Left kidney (tissue), 2 donors: ENCODE results near the gene PLD2. TPM values are rescaled to one million over a fixed set of nuclear protein-coding genes. Genes with fewer than 3 reads are reported as not detected.

ENCODE experiments used
- DNase-seq: peaks from one replicate; pipeline ENCODE4 v3.0.0-alpha.2; 2013
- polyA plus RNA-seq: library from polyadenylated mRNA; unstranded; fragments of 120-200 nt; gene quantifications from one replicate; pipeline ENCODE4 v1.2.1, GENCODE V29; 2013; ENCODE audit not compliant: insufficient read length

The PLD2 gene
- polyA plus RNA-seq, 1 donor = 44.5 TPM

DNA sequence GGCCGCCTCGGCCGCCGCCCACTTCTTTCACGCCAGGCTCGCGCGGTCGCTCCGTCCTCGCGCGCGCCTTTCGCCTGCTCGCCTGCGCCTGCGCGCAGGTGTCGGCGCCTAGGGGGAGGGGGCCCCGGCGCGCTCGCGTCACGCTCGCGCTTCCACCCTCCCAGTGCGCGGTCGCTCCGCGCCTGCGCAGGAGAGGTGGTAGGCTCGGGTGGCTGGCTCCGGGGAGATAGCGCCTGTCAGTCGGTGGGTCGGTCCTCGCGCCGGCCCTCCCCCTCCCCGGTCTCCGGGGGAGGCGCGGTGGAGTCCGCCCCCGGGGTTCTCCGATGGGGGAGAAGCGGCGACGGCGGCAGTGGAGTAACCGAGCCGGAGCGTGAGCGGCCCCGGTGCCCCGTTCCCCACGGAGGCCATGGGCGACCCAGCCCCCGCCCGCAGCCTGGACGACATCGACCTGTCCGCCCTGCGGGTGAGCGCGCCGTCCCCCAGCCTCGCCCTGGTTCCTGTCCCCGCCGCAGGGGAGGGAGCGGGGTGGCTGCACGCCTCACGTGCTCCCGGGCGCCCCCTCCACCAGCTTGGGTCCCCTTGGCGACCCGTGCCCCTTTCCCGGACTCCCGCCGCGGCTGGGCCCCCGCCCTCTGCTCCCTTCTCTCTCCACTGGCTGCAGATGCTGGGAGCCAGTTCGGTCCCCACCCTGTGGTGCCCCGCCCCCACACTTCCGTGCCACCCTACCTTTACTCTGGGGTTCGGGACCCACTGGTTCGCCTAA lies 26.4 kb downstream of the PLD2 start, which contains the start of gene MINK1:
MINK1 (plus strand) TSS at position 163 of the 763 bp plus-strand sequence; CDS start at position 407, 244 bp downstream.
- DNase-seq = peak; percentile 93

DNA sequence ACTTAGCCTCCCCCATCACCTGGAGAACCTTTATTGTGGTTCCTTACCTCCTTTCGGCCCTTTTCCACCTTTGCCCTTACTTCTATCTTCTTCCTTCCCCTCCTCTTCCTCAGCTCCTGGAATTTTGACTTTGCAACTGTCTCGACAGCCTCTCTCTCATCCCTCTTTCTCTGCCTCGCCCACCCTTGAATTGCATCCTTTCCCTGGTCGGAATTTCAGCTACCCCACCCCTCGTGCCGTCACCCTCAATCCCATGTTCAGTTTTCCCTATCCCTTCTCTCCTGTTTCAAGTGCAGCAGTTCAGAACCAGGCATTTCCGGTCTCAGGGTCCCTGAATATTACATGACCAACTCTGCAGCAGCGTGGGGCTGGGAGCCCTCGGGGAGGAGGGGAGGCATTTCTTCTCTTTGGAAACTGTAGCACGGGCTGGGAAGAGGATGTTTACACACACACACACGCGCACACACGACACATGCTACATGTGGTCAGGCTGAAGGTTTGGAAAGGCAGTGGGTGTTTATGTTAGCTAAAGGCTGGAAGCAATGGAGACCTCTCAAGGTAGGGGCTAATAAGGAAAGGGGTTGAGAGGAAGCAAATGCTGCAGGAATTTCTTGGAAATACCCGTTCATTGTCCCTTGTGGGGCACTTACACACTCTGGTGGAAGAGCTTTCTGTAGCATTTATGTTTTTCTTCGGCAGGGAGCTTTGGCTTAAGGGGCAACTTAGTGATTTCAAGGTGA lies 27.2 kb downstream of the PLD2 start:
- DNase-seq = peak; percentile 69

DNA sequence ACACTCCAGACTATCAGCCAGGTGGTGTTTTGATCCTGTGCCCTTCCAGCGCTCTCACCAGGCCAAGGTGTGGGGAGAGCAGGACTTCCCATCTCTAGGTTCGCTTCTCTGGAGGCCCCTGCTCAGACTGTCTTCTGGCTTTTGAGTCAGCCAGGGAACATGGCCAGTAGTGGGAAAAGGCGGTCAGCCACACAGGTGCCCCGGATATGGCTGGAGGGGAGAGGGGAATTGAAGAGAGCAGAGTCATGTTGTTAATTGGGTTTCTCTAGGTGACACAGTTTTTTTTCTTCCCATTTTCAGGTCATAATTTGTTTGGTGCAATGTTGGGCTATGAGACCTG lies 27.7 kb downstream of the PLD2 start:
- DNase-seq = no peak

DNA sequence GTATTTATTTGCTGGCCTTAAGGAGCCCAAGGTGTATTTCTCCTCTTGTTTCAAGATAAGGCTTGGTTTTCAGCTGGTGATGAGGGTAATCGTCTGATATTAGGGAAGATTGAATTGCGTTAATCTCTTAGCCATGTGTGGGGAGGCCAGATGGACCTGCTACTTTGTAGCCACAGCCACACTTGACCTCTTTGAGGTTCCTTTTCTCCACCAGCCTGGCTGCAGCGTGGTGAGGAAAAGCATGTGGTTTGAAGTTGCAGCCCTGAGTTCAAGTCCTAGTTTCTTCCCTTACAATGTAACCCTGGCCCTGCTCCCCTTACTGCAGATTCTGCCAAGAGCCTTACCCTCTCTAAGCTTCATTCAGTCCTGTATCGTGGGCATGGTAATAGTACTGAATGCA lies 29.3 kb downstream of the PLD2 start:
- DNase-seq = no peak

DNA sequence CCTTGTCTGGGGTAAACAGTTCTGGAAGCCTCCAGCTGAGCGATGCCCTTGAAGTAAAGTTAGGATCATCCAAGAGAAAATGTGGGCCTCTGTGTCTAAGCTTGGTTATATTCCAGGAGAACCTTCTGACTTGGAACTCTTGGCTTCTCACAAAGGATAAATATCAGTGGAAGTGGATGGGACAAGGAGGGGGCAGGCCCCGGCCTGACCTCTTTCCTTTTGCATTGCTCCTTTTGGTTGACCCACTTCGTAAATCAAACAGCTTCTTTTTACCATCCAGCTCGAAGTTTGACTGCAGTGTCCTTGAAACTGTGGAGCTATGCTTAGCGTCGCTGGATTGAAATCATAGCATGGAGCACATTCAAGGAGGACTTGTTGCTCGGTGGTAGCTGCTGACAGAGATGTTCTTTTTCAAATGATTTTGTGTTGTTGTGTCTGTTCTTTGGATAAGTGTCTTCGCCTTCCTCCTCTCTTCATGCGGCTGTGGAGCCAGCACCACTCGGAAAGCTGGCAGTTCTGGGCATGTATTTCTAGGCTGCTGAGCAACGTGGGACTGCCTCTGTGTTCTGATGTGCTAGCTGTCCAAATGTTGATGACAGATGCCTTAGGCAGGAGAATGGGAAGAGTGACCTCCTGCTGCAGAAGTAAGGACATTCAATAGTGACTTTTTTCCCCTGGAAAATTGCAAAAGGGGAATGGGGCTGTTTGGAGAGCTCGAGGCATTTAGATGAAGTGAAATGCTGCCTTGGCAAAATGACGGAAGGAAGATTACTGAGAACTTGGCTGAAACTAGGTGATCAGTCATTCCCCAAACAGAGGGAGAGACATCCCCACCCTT lies 30.7 kb downstream of the PLD2 start:
- no peak for DNase-seq

DNA sequence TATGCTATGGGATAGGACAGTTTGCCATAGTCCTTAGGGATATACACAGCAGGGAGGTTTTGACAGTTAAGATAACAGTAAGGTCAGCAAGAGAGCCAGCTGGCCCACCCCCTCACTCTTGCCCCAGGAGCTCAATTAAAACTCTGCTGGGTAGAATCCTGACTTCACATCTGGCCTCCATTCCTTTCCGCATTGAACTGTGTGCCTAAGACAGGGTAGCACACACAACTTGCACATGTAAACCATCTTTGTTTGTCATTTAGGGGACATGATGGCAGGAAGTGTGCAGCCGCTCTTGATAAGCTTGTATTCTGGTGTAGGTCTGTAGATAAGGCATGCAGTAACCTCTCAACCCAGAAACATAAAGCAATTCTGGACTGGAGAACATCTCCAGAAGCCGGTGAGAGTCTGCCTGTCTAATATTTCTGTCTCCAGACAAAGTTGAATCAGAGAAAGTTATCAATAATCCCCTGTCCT lies 31.4 kb downstream of the PLD2 start:
- DNase-seq = no peak

DNA sequence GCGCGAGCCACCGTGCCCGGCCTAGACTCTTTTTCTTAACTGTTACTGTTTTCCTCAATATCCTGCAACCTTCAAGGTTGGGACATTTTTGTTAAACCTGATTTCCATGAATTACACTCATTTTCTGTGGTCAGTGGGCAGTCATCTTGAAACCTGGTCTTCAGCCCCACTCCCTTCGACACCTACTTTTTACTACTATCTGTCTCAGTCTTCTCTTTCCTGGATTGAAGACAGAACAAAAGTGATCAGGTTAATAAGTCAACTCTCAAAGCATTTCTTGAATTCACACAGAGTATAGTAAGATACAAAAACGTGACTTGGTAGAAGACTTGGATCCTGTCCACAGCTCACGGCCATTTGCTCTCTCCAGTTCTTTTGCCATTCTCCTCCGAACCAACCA lies 32.3 kb downstream of the PLD2 start:
- DNase-seq = no peak

DNA sequence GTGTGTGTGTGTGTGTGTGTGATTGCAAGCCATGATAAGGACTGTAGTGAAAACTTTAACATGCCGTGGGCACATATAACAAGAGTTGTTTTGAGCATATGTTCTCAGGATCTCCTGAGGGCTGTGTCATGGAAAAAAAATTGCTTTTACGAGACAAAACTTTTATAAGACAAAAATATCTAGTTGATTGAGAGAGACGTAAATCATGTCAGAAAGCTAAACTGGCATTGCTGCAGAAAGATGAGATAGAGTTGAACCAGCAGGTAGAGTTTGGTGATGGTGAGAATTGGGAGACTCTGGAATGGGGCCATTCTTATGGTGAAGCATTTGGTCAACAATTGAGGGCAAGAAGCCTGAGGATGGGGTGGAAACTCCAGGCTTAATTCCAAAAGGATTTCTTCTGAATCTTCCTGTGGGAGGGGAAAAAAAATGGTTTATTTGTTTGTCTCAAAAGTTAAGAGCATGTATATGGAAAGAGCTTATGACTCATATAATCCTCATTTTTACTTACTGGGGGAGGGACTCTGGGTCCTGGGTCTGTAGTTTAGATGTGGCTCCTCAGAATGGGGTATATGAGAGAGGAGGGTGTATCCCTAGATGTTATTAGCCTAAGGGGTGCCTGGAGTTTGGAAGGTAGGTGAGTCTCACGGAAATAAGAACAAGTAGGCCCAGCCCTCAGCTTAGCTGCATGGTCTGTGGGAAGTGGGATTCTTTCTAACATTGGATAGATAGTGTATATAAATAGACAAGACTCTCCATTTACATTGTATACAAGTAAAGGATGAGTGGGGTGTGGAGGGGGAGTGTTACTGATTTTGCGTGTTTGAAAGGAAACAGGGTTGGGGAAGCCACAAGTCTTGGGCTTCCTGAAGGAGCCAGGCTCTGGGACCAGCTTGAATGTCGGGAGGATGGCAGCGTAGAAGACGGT lies 33.3 kb downstream of the PLD2 start:
- DNase-seq = no peak

DNA sequence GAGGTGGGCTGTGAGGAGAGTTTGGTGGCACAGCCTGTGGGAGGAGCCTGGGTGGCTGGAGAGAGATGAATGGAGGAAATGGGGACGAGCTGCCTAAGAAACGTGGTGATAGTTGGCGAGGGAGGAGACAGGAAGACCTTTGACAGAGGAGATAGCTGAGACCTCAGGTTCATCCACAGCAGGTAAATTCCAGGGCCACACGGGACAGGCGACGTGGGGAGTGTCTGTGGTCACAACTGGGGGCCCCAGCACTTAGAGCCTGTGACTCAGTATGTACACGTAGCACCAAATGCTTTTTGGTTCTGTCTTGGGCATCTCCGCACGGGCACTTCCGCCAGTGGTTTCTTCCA lies 33.9 kb downstream of the PLD2 start:
- DNase-seq = no peak

DNA sequence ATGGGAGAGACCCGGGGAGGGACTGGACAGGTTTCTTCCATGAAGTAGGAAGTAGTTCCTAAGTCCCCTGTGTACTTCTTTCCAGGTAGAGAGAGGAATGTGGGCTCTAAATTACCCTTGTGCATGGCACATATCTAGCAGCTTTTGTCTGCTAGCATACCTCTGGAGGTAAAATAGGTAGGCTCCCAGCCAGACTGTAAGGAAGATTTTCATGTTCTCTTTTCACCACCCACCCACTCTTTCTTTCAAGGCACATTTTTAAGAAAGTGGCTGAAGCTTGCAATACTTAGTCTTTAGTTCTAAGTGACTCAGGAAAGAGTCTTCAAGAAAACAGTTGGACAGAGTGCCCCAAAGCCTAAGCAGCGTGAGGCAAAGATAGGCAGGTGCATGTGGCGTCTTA lies 35.4 kb downstream of the PLD2 start:
- no peak for DNase-seq

DNA sequence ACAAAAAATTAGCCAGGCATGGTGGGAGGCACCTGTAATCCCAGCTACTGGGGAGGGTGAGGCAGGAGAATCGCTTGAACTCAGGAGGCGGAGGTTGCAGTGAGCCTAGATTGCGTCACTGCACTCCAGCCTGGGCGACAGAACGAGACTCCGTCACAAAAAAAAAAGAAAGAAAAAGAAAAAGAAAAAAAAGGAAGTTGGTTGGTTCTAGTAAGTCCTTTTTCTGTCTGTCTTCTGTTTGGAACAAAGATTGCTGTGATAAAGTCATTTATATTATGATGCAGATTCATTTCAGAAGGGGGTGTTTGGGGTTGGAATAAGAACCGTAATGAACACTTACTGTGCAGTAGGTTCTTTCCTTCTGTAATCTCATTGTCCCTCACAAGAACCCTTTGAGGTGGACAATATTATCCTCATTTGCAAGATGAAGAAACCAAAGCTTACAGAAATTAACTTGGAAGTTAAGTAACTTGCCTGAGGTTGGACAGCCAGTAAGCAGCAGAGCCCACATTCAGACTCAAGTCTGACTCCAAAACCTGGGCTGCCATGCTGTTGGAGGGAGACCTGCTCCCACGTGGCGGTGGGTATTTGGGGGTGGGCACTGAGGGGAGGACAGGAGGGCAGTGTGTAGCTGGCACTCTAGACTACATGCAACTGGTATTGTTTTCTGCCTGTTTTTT lies 36.5 kb downstream of the PLD2 start:
- DNase-seq = no peak

DNA sequence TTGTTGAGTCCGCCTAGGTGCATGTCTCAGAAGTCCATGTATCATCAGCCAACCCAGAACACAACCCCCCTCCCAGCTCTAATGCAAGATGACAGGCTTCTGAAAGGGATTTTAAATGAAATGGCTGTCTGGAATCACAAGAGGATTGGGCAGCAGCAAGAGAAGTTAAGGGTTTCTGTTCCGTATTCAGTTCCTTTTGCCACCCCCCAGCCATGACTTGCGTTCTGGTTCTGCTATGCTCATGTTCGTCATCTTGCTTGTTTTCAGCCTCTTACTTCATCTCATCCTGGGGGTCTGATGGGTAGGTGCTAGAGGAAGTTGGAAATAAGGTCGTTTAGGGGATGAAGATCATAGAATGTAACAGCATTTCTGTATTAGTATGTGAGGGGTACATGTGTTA lies 38.2 kb downstream of the PLD2 start:
- DNase-seq = no peak

DNA sequence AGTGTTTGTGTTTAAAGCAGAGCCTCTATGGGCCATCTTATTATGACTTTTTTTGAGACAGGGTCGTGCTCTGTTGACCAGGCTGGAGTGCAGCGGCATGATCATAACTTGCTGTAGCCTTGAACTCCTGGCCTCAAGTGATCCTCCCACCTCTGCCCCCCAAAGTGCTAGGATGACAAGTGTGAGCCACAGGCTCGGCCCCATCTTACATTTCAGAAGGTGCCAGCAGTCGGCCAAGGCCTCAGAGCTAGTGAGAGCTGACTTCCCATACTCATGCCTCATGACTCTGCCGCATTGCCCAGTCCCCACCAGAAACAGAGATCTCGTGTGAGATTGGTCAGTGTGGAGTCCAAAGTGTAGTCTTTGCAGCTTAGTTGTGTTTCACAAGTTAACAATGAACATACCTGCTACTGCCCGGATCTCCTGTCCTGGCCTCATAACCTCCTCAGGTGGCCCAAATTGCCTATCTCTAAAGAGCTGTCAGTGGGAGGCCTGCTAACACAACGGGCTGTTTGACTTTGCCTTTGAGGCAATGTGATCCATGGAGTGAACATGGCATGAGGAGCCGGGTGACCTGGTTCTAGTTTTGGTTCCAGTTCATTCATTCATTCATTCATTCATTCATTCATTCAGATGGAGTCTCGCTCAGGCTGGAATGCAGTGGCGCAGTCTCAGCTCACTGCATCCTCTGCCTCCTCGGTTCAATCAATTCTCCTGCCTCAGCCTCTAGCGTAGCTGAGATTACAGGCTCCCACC lies 39.9 kb downstream of the PLD2 start:
- no peak for DNase-seq

DNA sequence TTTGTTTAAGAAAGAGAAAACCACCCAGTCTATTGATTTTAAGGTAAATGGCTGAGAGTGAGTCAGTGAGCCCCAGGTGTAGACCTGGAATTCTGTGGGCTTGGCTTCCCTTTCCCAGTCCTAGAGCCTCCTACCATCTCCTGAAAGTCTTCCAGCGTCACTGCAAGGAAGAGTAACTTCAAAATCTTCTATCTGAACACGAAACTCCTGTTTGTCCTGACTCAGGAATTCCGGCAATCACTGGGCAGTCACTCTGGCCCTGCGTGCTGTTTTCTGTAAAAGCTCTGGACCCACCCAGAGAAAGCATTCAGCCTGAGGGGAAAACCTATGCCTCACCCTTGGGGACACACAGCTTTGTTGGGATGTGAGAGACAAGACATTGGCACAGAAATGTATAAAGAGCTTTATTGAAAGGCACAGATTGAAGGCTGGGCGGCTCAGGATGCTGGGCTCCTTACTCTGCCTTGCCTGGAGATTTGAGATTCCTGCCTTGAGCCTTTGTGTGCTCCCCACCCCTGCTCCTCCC lies 42.1 kb downstream of the PLD2 start:
- DNase-seq = no peak

DNA sequence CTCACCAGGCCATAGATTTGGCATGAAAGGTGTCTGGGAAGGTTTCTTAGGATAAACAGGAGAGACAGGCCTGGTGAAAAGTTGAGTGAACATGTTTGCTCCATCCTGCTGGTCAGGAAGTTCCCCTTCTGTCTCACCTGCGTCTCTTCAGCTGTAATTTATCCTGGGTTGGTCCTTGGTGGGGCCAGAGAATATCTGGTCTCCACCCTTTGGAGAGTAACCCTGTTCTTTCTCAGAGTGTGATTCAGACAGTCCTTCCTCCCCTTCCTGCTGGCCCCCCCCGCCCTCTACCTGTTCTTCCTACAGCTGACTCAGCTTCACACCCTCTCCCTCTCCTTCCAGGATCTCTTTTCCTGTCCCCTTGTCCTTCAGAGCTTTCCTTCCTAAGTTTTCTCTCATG lies 43.3 kb downstream of the PLD2 start:
- no peak for DNase-seq

DNA sequence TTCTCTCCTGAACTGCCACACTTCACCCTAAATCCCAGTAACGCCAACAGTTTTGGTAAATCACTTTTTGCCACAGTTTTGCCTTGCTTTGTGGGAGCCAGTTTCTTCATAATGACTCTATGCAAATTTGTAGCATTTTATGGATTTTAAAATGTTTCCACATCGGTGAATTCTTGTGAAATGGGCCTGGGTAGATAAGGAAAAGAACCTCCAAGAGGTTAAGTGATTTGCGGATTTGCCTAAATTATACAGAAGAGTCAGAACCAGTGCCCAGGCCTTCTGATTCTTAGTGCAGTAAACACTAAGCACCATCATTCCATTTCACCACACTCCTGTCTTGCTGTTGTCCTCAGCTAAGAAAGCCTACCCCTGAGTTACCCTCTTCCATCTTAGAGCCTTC lies 44.1 kb downstream of the PLD2 start:
- no peak for DNase-seq

DNA sequence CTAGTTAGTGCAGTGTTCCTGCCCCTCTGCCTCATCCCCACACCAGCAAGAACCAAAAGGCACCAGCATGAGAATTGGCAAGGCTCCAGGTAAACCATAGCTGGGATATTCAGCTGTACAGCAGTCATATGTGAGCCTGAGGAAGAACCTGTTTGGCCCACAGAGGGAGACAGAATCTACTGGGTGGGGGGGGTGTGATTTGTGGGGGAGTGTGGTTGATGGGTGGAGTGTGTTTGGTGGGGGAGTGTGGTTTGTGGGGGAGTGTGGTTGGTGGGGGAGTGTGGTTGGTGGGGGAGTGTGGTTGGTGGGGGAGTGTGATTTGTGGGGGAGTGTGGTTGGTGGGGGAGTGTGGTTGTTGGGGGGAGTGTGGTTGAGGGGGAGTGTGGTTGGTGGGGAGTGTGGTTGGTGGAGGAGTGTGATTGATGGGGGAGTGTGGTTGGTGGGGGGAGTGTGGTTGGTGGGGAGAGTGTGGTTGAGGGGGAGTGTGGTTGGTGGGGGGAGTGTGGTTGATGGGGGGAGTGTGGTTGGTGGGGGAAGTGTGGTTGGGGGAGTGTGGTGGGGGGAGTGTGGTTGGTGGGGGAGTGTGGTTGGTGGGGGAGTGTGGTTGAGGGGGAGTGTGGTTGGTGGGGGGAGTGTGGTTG lies 45.7 kb downstream of the PLD2 start:
- no peak for DNase-seq

DNA sequence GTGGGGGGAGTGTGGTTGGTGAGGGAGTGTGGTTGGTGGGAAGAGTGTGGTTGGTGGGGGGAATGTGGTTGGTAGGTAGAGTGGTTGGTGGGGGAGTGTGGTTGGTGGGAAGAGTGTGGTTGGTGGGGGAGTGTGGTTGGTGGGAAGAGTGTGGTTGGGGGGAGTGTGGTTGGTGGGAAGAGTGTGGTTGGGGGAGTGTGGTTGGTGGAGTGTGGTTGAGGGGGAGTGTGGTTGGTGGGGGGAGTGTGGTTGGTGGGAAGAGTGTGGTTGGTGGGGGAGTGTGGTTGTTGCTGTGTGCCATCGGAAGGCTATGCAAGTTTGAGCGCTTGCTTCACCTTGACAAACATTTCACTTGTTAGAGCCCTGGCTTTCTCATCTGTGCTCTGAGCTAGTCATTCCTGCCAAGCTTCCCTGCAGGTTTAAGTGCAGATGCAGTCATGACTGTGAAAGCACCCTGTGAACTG lies 46.3 kb downstream of the PLD2 start:
- no peak for DNase-seq

DNA sequence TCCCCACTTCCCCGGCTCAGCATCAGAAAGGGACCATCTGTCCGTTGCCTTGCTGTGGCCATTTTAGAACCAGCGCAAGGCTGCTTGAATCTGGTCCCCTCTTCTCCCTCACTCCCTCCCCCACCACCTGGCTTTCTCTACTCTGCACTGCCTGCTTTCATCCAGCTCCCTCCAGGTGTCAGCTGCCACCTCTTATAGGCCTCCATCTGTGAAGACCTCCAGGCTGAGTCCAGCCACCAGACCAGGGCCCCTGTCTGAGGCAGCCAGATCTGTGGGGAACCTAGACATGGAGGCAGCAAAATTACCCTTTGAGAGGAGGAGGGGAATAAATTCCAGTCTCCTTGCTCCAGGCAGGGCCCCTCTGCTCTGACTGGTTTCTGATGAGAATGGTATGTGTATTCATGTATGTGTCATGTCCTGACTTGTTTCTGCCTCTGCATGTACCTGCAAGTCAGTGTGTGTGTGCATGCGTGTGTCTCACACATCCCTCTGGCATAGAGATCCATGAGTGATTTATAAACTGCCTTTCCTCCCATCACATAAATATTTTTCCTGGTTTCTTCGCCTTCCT lies 47.2 kb downstream of the PLD2 start:
- no peak for DNase-seq
